ENCODE data around the gene SMIM10L1. TPM values are rescaled to one million over a fixed set of nuclear protein-coding genes. Genes with fewer than 3 reads are reported as not detected.

The SMIM10L1 gene
- total and polyA plus RNA-seq, 4 experiments from 2014 or later = 8.0 to 15.2 (median 11.7) TPM

DNA sequence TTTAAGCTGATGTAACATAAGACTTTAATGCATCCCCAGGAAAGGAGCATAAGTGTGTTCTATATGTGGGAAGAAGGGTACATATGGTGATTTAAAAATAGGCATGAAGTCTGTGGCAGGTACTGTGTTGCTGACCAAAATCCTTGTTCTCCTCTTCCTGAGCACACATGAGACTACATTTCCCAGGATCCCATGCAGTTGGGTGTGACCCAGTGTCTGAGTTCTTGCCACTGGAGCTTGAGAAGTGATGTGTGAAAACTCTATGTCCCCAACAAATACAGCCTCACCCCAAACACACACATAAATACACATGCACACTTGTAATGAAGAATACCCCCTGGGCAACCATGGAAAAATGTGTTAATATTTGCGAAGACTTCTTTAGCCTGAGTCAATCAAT, 8.5 kb upstream of the SMIM10L1 start:
- Mint-ChIP-seq H3K36me3 (peaks cover 50 to 51% of the 10 kb centered on the region in 2 donors), H3K4me3 (peak overlapping the region in 1 of 8 donors; percentile 11), H3K9me3 (peaks cover 0 to 2% (median 0%) of the 10 kb centered on the region in 8 donors), H3K27ac (no peak overlapping the region), H3K27me3 (no peaks in the 10 kb centered on the region), H3K4me1 (peaks cover 45 to 66% (median 53%) of the 10 kb centered on the region in 4 donors)
- Histone ChIP-seq H3K4me1 (ENCODE audit: insufficient read depth, low read length) (peaks cover 12% of the 10 kb centered on the region), H3K36me3 (ENCODE audit: insufficient read depth, low read length) (peaks cover 8% of the 10 kb centered on the region), H3K4me3 (ENCODE audit: low read length in 2 of 2) (no peak overlapping the region), H3K9me3 (ENCODE audit: control insufficient read depth in 1 of 2, low read length in 2 of 2) (no peaks in the 10 kb centered on the region), H3K27ac (ENCODE audit: low read depth, low read length) (no peak overlapping the region), H3K27me3 (ENCODE audit: insufficient read depth, low read length) (no peaks in the 10 kb centered on the region)
- no peak for DNase-seq
- POLR2A ChIA-PET (ENCODE audit: partially characterized antibody) = interaction anchor here (2.1 kb wide), 1 partner anchor 9 kb away, joined by 10 read pairs; the partner anchor contains the start of gene SMIM10L1
- intact Hi-C loops (cut with micrococcal nuclease) = no loop called here
- CTCF ChIA-PET (ENCODE audit: partially characterized antibody) = interaction anchor here (2.4 kb wide), 1 partner anchor 9 kb away, joined by 9 read pairs; the partner anchor contains the start of gene SMIM10L1

DNA sequence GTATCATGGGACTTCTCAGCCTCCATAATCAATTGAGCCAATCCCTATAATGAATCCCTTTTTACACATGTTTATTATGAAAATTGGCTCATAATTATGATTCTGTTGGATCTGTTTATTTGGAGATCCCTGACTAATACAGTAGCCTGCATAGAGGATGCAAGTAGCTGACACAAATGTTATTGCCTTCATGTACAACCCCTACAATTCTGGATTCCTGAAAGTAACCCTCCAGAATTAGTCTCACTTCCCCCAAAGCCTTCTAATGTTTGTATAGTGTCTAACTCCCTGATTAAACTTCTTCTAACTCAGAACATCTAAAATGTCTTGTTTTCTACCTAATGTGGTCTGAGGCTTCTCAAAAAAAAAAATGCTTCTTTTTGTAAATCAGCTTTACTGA, 6.6 kb upstream of the SMIM10L1 start:
- CTCF ChIA-PET (ENCODE audit: partially characterized antibody) = no interaction called here
- Mint-ChIP-seq H3K36me3 (peaks cover 49 to 51% of the 10 kb centered on the region in 2 donors), H3K9me3 (peaks cover 0 to 2% (median 0%) of the 10 kb centered on the region in 8 donors), H3K4me1 (peaks cover 50 to 72% (median 62%) of the 10 kb centered on the region in 4 donors), H3K4me3 (no peak overlapping the region), H3K27ac (no peak overlapping the region), H3K27me3 (no peaks in the 10 kb centered on the region)
- H3K9me3 ChIP-seq (ENCODE audit: control insufficient read depth in 1 of 2, low read length in 2 of 2) = no peaks in the 10 kb centered on the region
- H3K27ac ChIP-seq (ENCODE audit: low read depth, low read length) = no peak overlapping the region
- POLR2A ChIA-PET (ENCODE audit: partially characterized antibody) = no interaction called here
- peaks cover 23% of the 10 kb centered on the region for H3K4me1 ChIP-seq (ENCODE audit: insufficient read depth, low read length)
- no peak for DNase-seq
- H3K4me3 ChIP-seq (ENCODE audit: low read length in 2 of 2) = no peak overlapping the region
- peaks cover 8% of the 10 kb centered on the region for H3K36me3 ChIP-seq (ENCODE audit: insufficient read depth, low read length)
- H3K27me3 ChIP-seq (ENCODE audit: insufficient read depth, low read length) = no peaks in the 10 kb centered on the region
- intact Hi-C loops (cut with micrococcal nuclease) = no loop called here

DNA sequence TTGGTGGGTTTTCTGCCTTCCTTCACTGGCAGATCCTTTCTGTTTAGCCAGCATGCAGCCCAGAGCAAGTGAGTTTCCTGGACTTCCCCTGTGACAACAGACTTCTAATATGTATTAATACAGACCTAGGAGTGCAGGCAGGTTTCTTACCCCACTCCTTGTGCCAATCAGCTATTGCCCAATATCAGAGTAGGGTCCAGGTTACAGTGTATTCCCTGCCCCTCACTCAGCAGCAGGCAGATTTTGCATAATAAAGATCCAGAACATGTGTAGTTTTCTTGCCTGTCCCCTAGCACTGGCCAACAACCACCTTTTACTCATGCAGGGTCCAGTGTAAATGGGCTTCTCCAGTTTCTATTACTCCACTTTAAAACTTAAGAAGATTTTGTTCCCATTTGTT, 4.7 kb upstream of the SMIM10L1 start:
- Mint-ChIP-seq H3K27ac (no peak overlapping the region), H3K4me1 (peaks cover 49 to 85% (median 66%) of the 10 kb centered on the region in 4 donors), H3K9me3 (no peaks in the 10 kb centered on the region), H3K36me3 (peaks cover 45 to 48% of the 10 kb centered on the region in 2 donors), H3K4me3 (no peak overlapping the region), H3K27me3 (no peaks in the 10 kb centered on the region)
- H3K27me3 ChIP-seq (ENCODE audit: insufficient read depth, low read length) = no peaks in the 10 kb centered on the region
- H3K36me3 ChIP-seq (ENCODE audit: insufficient read depth, low read length) = peaks cover 8% of the 10 kb centered on the region
- no peak for DNase-seq
- CTCF ChIA-PET (ENCODE audit: partially characterized antibody) = no interaction called here
- POLR2A ChIA-PET (ENCODE audit: partially characterized antibody) = no interaction called here
- no peak overlapping the region for H3K4me3 ChIP-seq (ENCODE audit: low read length in 2 of 2)
- H3K4me1 ChIP-seq (ENCODE audit: insufficient read depth, low read length) = peaks cover 37% of the 10 kb centered on the region
- intact Hi-C loops (cut with micrococcal nuclease) = no loop called here
- H3K9me3 ChIP-seq (ENCODE audit: control insufficient read depth in 1 of 2, low read length in 2 of 2) = no peaks in the 10 kb centered on the region
- no peak overlapping the region for H3K27ac ChIP-seq (ENCODE audit: low read depth, low read length)

DNA sequence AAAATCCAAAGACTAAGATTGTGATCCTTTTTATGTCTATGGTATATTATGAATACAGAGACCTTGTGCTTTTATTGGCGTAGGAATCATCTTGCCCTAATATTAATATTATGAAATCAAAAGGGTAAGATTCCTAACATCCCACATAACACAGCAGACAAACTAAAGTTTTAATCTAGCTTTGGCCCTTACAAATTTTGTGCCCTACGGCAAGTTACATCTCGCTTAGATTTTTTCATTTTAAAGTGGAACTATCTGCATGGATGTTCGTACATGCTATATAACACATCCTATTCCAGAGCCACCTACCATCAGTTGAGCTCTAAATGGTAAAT, 217 bp upstream of the SMIM10L1 start:
- Mint-ChIP-seq H3K36me3 (peaks cover 32 to 45% of the 10 kb centered on the region in 2 donors), H3K27ac (peak overlapping the region; percentile 82 to 99 (median 97)), H3K9me3 (no peaks in the 10 kb centered on the region), H3K27me3 (no peaks in the 10 kb centered on the region), H3K4me1 (peaks cover 43 to 83% (median 57%) of the 10 kb centered on the region in 4 donors), H3K4me3 (peak overlapping the region; percentile 88 to 100 (median 99))
- Histone ChIP-seq H3K4me1 (ENCODE audit: insufficient read depth, low read length) (peaks cover 55% of the 10 kb centered on the region), H3K4me3 (ENCODE audit: low read length in 2 of 2) (peak overlapping the region; percentile 70 to 95), H3K27me3 (ENCODE audit: insufficient read depth, low read length) (no peaks in the 10 kb centered on the region), H3K9me3 (ENCODE audit: control insufficient read depth in 1 of 2, low read length in 2 of 2) (no peaks in the 10 kb centered on the region), H3K36me3 (ENCODE audit: insufficient read depth, low read length) (peaks cover 8% of the 10 kb centered on the region), H3K27ac (ENCODE audit: low read depth, low read length) (peak overlapping the region; percentile 54)
- no peak for DNase-seq
- ChIA-PET POLR2A (ENCODE audit: partially characterized antibody) (interaction anchor here (0.6 to 2.0 kb wide), 12 partner anchors 8 to 1186 kb away, joined by 3 to 16 read pairs (median 6); partner anchors contain the start of genes BORCS5 and GABARAPL1), CTCF (ENCODE audit: partially characterized antibody) (interaction anchor here (0.8 to 2.5 kb wide), 4 partner anchors 8 to 400 kb away, joined by 3 to 11 read pairs (median 7); no protein-coding TSS in a partner anchor)
- intact Hi-C loops (cut with micrococcal nuclease) = loop anchor here (1.0 to 5.0 kb wide), 3 partner anchors 316 to 558 kb away; partner anchors contain the start of gene MAGOHB

DNA sequence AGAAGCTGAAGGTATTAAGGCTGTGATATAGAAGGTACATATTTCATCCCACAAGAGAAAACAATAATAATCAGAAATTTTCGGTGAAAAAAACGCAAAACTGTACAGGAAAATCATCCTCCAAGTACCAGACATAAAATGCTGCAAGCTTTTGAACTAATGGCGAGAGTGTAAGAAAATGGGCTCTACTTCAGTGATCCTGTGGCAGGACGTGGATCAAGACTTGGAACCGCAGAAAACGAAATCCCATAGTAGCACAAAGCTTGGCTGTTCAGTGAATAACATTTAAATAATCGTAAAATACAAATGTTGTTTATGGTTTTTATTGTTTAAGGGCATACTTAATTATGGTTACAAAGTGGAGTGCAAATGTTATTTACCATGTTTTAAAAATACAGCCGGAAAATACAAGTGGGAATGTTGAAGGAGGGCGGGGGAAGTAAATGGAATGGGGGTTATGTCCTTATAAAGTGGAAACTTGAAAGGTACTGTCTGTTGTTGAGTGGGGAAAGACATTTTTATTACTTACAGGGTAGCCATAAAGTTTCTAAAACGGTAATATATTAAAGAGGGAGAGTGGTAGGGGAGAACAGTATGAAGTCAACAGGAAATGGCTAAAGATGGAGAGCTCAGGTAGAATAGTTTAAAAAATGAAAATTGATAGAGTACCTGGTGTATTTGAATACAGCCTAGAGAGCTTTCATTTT, 1.1 kb downstream of the SMIM10L1 start:
- Histone ChIP-seq H3K4me1 (ENCODE audit: insufficient read depth, low read length) (peaks cover 43% of the 10 kb centered on the region), H3K27ac (ENCODE audit: low read depth, low read length) (peak overlapping the region; percentile 54), H3K36me3 (ENCODE audit: insufficient read depth, low read length) (no peaks in the 10 kb centered on the region), H3K4me3 (ENCODE audit: low read length in 2 of 2) (peak overlapping the region; percentile 70 to 95), H3K27me3 (ENCODE audit: insufficient read depth, low read length) (no peaks in the 10 kb centered on the region), H3K9me3 (ENCODE audit: control insufficient read depth in 1 of 2, low read length in 2 of 2) (no peaks in the 10 kb centered on the region)
- ChIA-PET POLR2A (ENCODE audit: partially characterized antibody) (interaction anchor here (0.6 to 2.0 kb wide), 10 partner anchors 9 to 1185 kb away, joined by 3 to 16 read pairs (median 6); partner anchors contain the start of genes BORCS5 and GABARAPL1), CTCF (ENCODE audit: partially characterized antibody) (interaction anchor here (0.9 to 2.5 kb wide), 5 partner anchors 9 to 401 kb away, joined by 3 to 11 read pairs (median 5); no protein-coding TSS in a partner anchor)
- DNase-seq = peak in 2 of 5 donors; percentile 2 to 4
- peaks cover 35 to 37% of the 10 kb centered on the region in 2 donors for H3K36me3 Mint-ChIP-seq
- no peaks in the 10 kb centered on the region for H3K27me3 Mint-ChIP-seq
- peak overlapping the region; percentile 97 to 99 (median 99) for H3K27ac Mint-ChIP-seq
- intact Hi-C loops (cut with micrococcal nuclease) = loop anchor here (1.0 to 5.0 kb wide), 3 partner anchors 314 to 560 kb away; partner anchors contain the start of gene MAGOHB
- H3K9me3 Mint-ChIP-seq = no peaks in the 10 kb centered on the region
- peaks cover 40 to 76% (median 51%) of the 10 kb centered on the region in 4 donors for H3K4me1 Mint-ChIP-seq
- H3K4me3 Mint-ChIP-seq = peak overlapping the region; percentile 98 to 100 (median 99)

DNA sequence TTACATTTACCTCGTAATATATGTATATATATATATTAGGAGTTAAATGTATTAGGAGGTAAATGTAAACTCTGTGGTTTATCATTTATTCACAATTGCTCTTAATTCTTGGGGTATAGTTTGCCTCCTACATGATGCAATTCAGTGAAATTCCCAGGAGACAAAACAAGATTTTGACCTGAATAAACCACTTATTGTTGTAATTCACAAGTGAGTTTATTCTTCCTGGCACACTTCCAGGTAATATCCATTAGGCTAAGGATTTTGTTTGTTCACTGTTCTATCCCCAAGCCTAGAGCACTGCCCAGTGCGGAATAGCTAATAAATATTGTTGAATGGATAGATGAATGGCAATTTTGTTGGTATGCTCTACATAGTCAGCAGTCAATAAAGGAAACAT, 3.0 kb downstream of the SMIM10L1 start:
- Mint-ChIP-seq H3K27ac (no peak overlapping the region), H3K9me3 (no peaks in the 10 kb centered on the region), H3K27me3 (no peaks in the 10 kb centered on the region), H3K4me1 (peaks cover 31 to 59% (median 39%) of the 10 kb centered on the region in 4 donors), H3K4me3 (no peak overlapping the region), H3K36me3 (peaks cover 28 to 32% of the 10 kb centered on the region in 2 donors)
- H3K4me1 ChIP-seq (ENCODE audit: insufficient read depth, low read length) = peaks cover 36% of the 10 kb centered on the region
- ChIA-PET CTCF (ENCODE audit: partially characterized antibody) (no interaction called here), POLR2A (ENCODE audit: partially characterized antibody) (no interaction called here)
- H3K4me3 ChIP-seq (ENCODE audit: low read length in 2 of 2) = no peak overlapping the region
- no peaks in the 10 kb centered on the region for H3K36me3 ChIP-seq (ENCODE audit: insufficient read depth, low read length)
- no peak for DNase-seq
- H3K27me3 ChIP-seq (ENCODE audit: insufficient read depth, low read length) = no peaks in the 10 kb centered on the region
- no peak overlapping the region for H3K27ac ChIP-seq (ENCODE audit: low read depth, low read length)
- H3K9me3 ChIP-seq (ENCODE audit: control insufficient read depth in 1 of 2, low read length in 2 of 2) = no peaks in the 10 kb centered on the region
- intact Hi-C loops (cut with micrococcal nuclease) = loop anchor here (5.0 kb wide), 2 partner anchors 373 to 562 kb away; partner anchors contain the start of gene MAGOHB

DNA sequence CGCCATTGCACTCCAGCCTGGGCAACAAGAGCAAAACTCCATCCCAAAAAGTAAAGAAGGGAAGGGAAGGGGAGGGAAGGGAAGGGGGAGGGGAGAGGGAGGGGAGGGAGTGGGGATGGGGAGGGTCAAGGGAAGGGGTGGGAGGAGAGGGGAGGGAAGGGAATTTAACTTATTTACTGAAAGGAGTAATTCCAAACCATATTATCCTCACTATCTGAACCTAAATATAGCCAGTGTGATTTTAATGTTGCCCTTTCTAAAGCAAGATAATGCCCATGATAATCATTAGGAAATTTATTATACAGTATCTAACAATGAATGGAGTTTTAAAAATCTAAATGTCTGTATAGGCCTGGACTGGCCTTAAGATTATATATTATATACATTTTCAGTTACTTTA, 7.3 kb downstream of the SMIM10L1 start:
- POLR2A ChIA-PET (ENCODE audit: partially characterized antibody) = no interaction called here

More for the DNA sequence above, 7.3 kb downstream of the SMIM10L1 start:
- Mint-ChIP-seq H3K27ac (no peak overlapping the region), H3K4me1 (peaks cover 2 to 17% (median 8%) of the 10 kb centered on the region in 4 donors), H3K4me3 (no peak overlapping the region), H3K9me3 (no peaks in the 10 kb centered on the region), H3K27me3 (no peaks in the 10 kb centered on the region), H3K36me3 (peaks cover 5 to 19% of the 10 kb centered on the region in 2 donors)
- CTCF ChIA-PET (ENCODE audit: partially characterized antibody) = no interaction called here
- intact Hi-C loops (cut with micrococcal nuclease) = no loop called here
- peaks cover 3% of the 10 kb centered on the region for H3K4me1 ChIP-seq (ENCODE audit: insufficient read depth, low read length)
- H3K9me3 ChIP-seq (ENCODE audit: control insufficient read depth in 1 of 2, low read length in 2 of 2) = no peaks in the 10 kb centered on the region
- no peak overlapping the region for H3K27ac ChIP-seq (ENCODE audit: low read depth, low read length)
- H3K27me3 ChIP-seq (ENCODE audit: insufficient read depth, low read length) = no peaks in the 10 kb centered on the region
- no peak for DNase-seq
- H3K36me3 ChIP-seq (ENCODE audit: insufficient read depth, low read length) = no peaks in the 10 kb centered on the region
- H3K4me3 ChIP-seq (ENCODE audit: low read length in 2 of 2) = no peak overlapping the region

Data from CD4-positive, alpha-beta memory T cell (primary cell).